Astrocyte (in vitro differentiated cells and primary cell): ENCODE measurements around the gene LIMA1. TPM values are rescaled to one million over a fixed set of nuclear protein-coding genes. Genes with fewer than 3 reads are reported as not detected.

Experiments used
- DNase-seq: peaks from one replicate; pipeline ENCODE4 v3.0.0-alpha.2; 2010; ENCODE audit warnings: low read depth
- FAIRE-seq: peaks from 2 replicates; lab custom pipeline; 2011; peaks lifted over from hg19 to GRCh38; lab: Jason Lieb, UNC
- H2AFZ ChIP-seq: 2 replicates; pipeline ENCODE4 v1.6.0; 2012; ENCODE audit warnings: low read depth, low read length, inconsistent platforms
- H3K27ac ChIP-seq: 2 replicates; pipeline ENCODE4 v1.5.1; 2011; ENCODE audit warnings: low read depth, low read length, inconsistent platforms
- H3K27me3 ChIP-seq: 2 replicates; pipeline ENCODE4 v1.6.0; 2011; ENCODE audit warnings: low read length, inconsistent platforms; ENCODE audit not compliant: insufficient read depth
- H3K36me3 ChIP-seq: 2 replicates; pipeline ENCODE4 v1.5.1; 2011; ENCODE audit warnings: low read length, inconsistent platforms; ENCODE audit not compliant: insufficient read depth
- H3K4me1 ChIP-seq: 2 replicates; pipeline ENCODE4 v1.5.1; 2011; ENCODE audit warnings: low read length, inconsistent platforms; ENCODE audit not compliant: insufficient read depth
- H3K4me2 ChIP-seq: 2 replicates; pipeline ENCODE4 v1.6.0; 2012; ENCODE audit warnings: low read length, inconsistent platforms
- H3K4me3 ChIP-seq: 2 replicates; pipeline ENCODE4 v1.5.1; 2011; ENCODE audit warnings: low read depth, mild to moderate bottlenecking, low read length, inconsistent platforms; ENCODE audit not compliant: insufficient read depth
- H3K79me2 ChIP-seq: 2 replicates; pipeline ENCODE4 v1.6.0; 2012; ENCODE audit warnings: mild to moderate bottlenecking, low read length, inconsistent platforms; ENCODE audit not compliant: insufficient read depth
- H3K9ac ChIP-seq: 2 replicates; pipeline ENCODE4 v1.6.0; 2012; ENCODE audit warnings: mild to moderate bottlenecking, low read length, inconsistent platforms
- H3K9me3 ChIP-seq: 2 replicates; pipeline ENCODE4 v1.5.1; 2012; ENCODE audit warnings: low read depth, mild to moderate bottlenecking, low read length, inconsistent platforms; ENCODE audit not compliant: insufficient read depth
- H4K20me1 ChIP-seq: 2 replicates; pipeline ENCODE4 v1.6.0; 2012; ENCODE audit warnings: low read length, inconsistent platforms; ENCODE audit not compliant: insufficient read depth
- H3K27ac Mint-ChIP-seq: one replicate; pipeline ENCODE4 v1.8.0; 2021; ENCODE audit warnings: mild to moderate bottlenecking, mixed read lengths; ENCODE audit not compliant: unreplicated experiment
- H3K27me3 Mint-ChIP-seq: one replicate; pipeline ENCODE4 v1.8.0; 2021; ENCODE audit warnings: low read depth, mixed read lengths; ENCODE audit not compliant: unreplicated experiment
- H3K36me3 Mint-ChIP-seq: one replicate; pipeline ENCODE4 v1.8.0; 2021; ENCODE audit warnings: low read depth, mixed read lengths; ENCODE audit not compliant: unreplicated experiment
- H3K4me1 Mint-ChIP-seq: one replicate; pipeline ENCODE4 v1.8.0; 2021; ENCODE audit warnings: low read depth, mixed read lengths; ENCODE audit not compliant: unreplicated experiment
- H3K4me3 Mint-ChIP-seq: one replicate; pipeline ENCODE4 v1.8.0; 2021; ENCODE audit warnings: mild to moderate bottlenecking, moderate library complexity, mixed read lengths; ENCODE audit not compliant: unreplicated experiment
- H3K9me3 Mint-ChIP-seq: one replicate; pipeline ENCODE4 v1.8.0; 2021; ENCODE audit warnings: mild to moderate bottlenecking, mixed read lengths; ENCODE audit not compliant: unreplicated experiment
- CTCF ChIP-seq: IDR thresholded peaks from 2 replicates; pipeline ENCODE4 v1.5.1; 2011; ENCODE audit warnings: low read depth, mild to moderate bottlenecking, inconsistent platforms, low read length, moderate library complexity; ENCODE audit not compliant: insufficient read depth
- EZH2 ChIP-seq: IDR thresholded peaks from 2 replicates; pipeline ENCODE4 v1.6.1; 2012; ENCODE audit warnings: mild to moderate bottlenecking, low read length, inconsistent platforms; ENCODE audit not compliant: insufficient read depth
- total RNA-seq: library from RNA; stranded (reverse); gene quantifications from 2 replicates; pipeline ENCODE4 v1.2.1, GENCODE V29; 2021

The LIMA1 gene
- total RNA-seq, 1 donor from 2014 or later: 173 TPM

- Mint-ChIP-seq H3K36me3 (peaks cover 20% of the 10 kb centered on the region), H3K9me3 (no peaks in the 10 kb centered on the region), H3K4me3 (no peak overlapping the region), H3K27ac (peak overlapping the region; percentile 11), H3K27me3 (no peaks in the 10 kb centered on the region), H3K4me1 (peaks cover 12% of the 10 kb centered on the region)
- H3K9me3 ChIP-seq: no peaks in the 10 kb centered on the region
- FAIRE-seq (no peak), DNase-seq (no peak)
- H3K4me1 ChIP-seq: no peaks in the 10 kb centered on the region
- peaks cover 12% of the 10 kb centered on the region for H4K20me1 ChIP-seq
- no peak overlapping the region for H3K9ac ChIP-seq
- H3K27ac ChIP-seq: no peak overlapping the region
- no peak overlapping the region for H3K4me3 ChIP-seq
- TF ChIP-seq EZH2 (no peak), CTCF (no peak)
- H3K4me2 ChIP-seq: no peak overlapping the region
- no peak overlapping the region for H2AFZ ChIP-seq
- no peaks in the 10 kb centered on the region for H3K79me2 ChIP-seq
- no peaks in the 10 kb centered on the region for H3K27me3 ChIP-seq
- H3K36me3 ChIP-seq: peaks cover 57% of the 10 kb centered on the region
These were observed 150.7 kb downstream of the LIMA1 start for GRCh38 chr12:50132505-50133135.

DNA sequence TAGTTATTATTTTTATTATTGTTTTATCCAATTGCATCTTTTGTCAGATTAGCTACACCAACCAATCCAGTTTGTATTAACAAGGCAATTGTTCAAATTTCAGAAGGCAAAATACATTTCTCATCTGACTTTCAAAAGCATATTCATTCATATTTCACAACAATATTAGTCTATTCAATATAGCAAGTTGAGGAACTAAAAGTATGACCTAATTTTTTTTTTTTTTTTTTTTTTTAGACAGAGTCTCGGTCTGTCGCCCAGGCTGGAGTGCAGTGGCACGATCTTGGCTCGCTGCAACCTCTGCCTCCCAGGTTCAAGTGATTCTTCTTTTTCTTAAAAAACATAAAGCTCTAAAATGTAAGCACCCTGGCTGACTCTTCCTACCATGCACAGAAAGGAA lies 154.0 kb downstream of the LIMA1 start:
- Histone ChIP-seq H3K9ac (no peak overlapping the region), H3K79me2 (peaks cover 3% of the 10 kb centered on the region), H3K9me3 (no peaks in the 10 kb centered on the region), H3K4me3 (no peak overlapping the region), H3K4me1 (no peaks in the 10 kb centered on the region), H3K27me3 (no peaks in the 10 kb centered on the region), H3K36me3 (peaks cover 42% of the 10 kb centered on the region), H3K27ac (no peak overlapping the region), H3K4me2 (no peak overlapping the region), H4K20me1 (peaks cover 12% of the 10 kb centered on the region), H2AFZ (no peak overlapping the region)
- H3K4me3 Mint-ChIP-seq: no peak overlapping the region
- peaks cover 9% of the 10 kb centered on the region for H3K4me1 Mint-ChIP-seq
- no peak for FAIRE-seq
- H3K9me3 Mint-ChIP-seq: no peaks in the 10 kb centered on the region
- no peak overlapping the region for H3K27ac Mint-ChIP-seq
- H3K27me3 Mint-ChIP-seq: no peaks in the 10 kb centered on the region
- DNase-seq: no peak
- TF ChIP-seq CTCF: no peak
- TF ChIP-seq EZH2: no peak
- H3K36me3 Mint-ChIP-seq: peaks cover 21% of the 10 kb centered on the region

- TF ChIP-seq EZH2 (no peak), CTCF (no peak)
- peak overlapping the region; percentile 6 for H3K27ac Mint-ChIP-seq
- peaks cover 22% of the 10 kb centered on the region for H3K36me3 Mint-ChIP-seq
- no peaks in the 10 kb centered on the region for H3K4me1 ChIP-seq
- DNase-seq (no peak), FAIRE-seq (no peak)
- H3K4me3 ChIP-seq: no peak overlapping the region
- no peak overlapping the region for H3K27ac ChIP-seq
- H4K20me1 ChIP-seq: peaks cover 5% of the 10 kb centered on the region
- H3K27me3 ChIP-seq: no peaks in the 10 kb centered on the region
- H3K36me3 ChIP-seq: peaks cover 31% of the 10 kb centered on the region
- no peak overlapping the region for H3K4me3 Mint-ChIP-seq
- H3K9ac ChIP-seq: no peak overlapping the region
- no peak overlapping the region for H2AFZ ChIP-seq
- H3K9me3 ChIP-seq: no peaks in the 10 kb centered on the region
- H3K27me3 Mint-ChIP-seq: no peaks in the 10 kb centered on the region
- peaks cover 9% of the 10 kb centered on the region for H3K4me1 Mint-ChIP-seq
- peaks cover 3% of the 10 kb centered on the region for H3K79me2 ChIP-seq
- H3K4me2 ChIP-seq: no peak overlapping the region
- H3K9me3 Mint-ChIP-seq: no peaks in the 10 kb centered on the region
These were observed 155.8 kb downstream of the LIMA1 start for GRCh38 chr12:50127546-50127945.
